Measurements from ENCODE around the gene FNTB. TPM values are rescaled to one million over a fixed set of nuclear protein-coding genes. Genes with fewer than 3 reads are reported as not detected.

FNTB gene
- polyA plus RNA-seq, 1 donor from 2014 or later, result 6.7 TPM

- no peak overlapping the region for H2AFZ ChIP-seq (ENCODE audit: low read depth, low read length)
- H3K27ac ChIP-seq (ENCODE audit: low read length), result no peak overlapping the region
- H3K9me2 ChIP-seq (ENCODE audit: insufficient read depth, low read length), result no peaks in the 10 kb centered on the region
- no peaks in the 10 kb centered on the region for H3K36me3 ChIP-seq (ENCODE audit: insufficient read depth, low read length)
- no peak overlapping the region for H3K4me3 ChIP-seq (ENCODE audit: low read length)
- H3F3A ChIP-seq (ENCODE audit: insufficient read depth, low read length, poor library complexity, severe bottlenecking), result no peaks in the 10 kb centered on the region
- no peaks in the 10 kb centered on the region for H3K79me2 ChIP-seq (replicated peaks; ENCODE audit: insufficient read depth, low read length)
- H3K9me3 ChIP-seq (ENCODE audit: low read length), result no peaks in the 10 kb centered on the region
- H3K9ac ChIP-seq (ENCODE audit: low read length), result no peak overlapping the region
- H3K4me2 ChIP-seq (ENCODE audit: low read length), result no peak overlapping the region
- H3K27me3 ChIP-seq (ENCODE audit: insufficient read depth, low read depth, low read length), result no peaks in the 10 kb centered on the region
- no peaks in the 10 kb centered on the region for H4K20me1 ChIP-seq (ENCODE audit: insufficient read depth)
- peak; percentile 28 for TF ChIP-seq CTCF (IDR thresholded peaks at IDR 0.05; ENCODE audit: poor library complexity, severe bottlenecking)
- TF ChIP-seq MXI1 (conservative IDR thresholded peaks at IDR 0.05; ENCODE audit: poor library complexity, severe bottlenecking), result no peak
- no peak for TF ChIP-seq EP300 (conservative IDR thresholded peaks at IDR 0.05; ENCODE audit: poor library complexity, severe bottlenecking)
- no peak for TF ChIP-seq EZH2 (IDR thresholded peaks at IDR 0.05; ENCODE audit: borderline replicate concordance, insufficient read depth, low read length, poor library complexity, severe bottlenecking)
- TF ChIP-seq SMC3 (conservative IDR thresholded peaks at IDR 0.05; ENCODE audit: poor library complexity), result no peak
- no peak for TF ChIP-seq POLR2AphosphoS5 (IDR thresholded peaks at IDR 0.05)
These were observed 48.9 kb upstream of the FNTB start for GRCh38 chr14:64937821-64938193.

DNA sequence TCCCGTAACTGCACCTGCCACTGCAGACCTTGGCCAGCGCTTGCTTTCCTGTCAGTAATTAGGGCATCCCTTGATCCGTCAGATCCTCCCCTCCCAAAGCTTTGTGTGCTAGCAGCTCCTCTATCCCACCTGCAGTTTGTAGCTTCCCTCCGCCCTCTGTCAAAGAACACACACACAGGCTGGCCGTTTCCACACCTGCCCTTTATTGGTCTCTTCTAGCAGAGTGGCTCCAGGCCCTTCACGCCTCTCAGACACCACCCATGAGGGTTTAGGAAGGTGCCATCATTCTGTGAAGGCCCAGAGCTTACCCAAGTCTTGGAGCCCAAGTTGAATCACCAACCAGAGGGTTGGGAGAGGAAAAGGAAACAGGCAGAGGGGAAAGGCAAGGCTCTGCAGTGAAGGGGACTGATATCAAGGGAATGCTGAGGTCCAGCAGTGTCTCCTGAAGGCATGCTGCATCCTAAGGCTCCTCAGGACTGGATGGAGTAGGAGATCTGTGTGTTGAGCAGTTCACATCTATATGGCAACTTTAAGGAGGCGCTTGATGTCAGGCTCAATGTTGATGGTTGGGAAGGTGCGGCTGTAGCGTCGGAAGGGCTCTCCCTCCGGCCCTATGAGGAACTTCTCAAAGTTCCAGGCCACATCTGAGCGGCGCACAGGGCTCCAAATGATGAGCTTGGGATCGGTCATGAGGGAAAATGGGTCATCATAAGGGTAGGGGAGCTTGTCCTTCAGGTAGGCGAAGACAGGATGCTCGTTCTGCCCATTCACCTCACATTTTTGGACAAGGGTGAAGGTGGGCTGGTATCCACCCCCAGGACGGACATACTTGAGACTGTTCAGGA is 47.5 kb upstream of the FNTB start:
- Histone ChIP-seq H3F3A (ENCODE audit: insufficient read depth, low read length, poor library complexity, severe bottlenecking) (no peaks in the 10 kb centered on the region), H3K9ac (ENCODE audit: low read length) (no peak overlapping the region), H2AFZ (ENCODE audit: low read depth, low read length) (no peak overlapping the region), H3K79me2 (replicated peaks; ENCODE audit: insufficient read depth, low read length) (no peaks in the 10 kb centered on the region), H3K9me3 (ENCODE audit: low read length) (no peaks in the 10 kb centered on the region), H3K27ac (ENCODE audit: low read length) (no peak overlapping the region), H4K20me1 (ENCODE audit: insufficient read depth) (no peaks in the 10 kb centered on the region), H3K27me3 (ENCODE audit: insufficient read depth, low read depth, low read length) (no peaks in the 10 kb centered on the region), H3K36me3 (ENCODE audit: insufficient read depth, low read length) (no peaks in the 10 kb centered on the region), H3K4me2 (ENCODE audit: low read length) (no peak overlapping the region), H3K9me2 (ENCODE audit: insufficient read depth, low read length) (no peaks in the 10 kb centered on the region), H3K4me3 (ENCODE audit: low read length) (no peak overlapping the region)
- TF ChIP-seq MXI1 (conservative IDR thresholded peaks at IDR 0.05; ENCODE audit: poor library complexity, severe bottlenecking) (no peak), TAF1 (IDR thresholded peaks at IDR 0.05; ENCODE audit: low read depth) (no peak), POLR2AphosphoS5 (IDR thresholded peaks at IDR 0.05) (no peak), RAD21 (conservative IDR thresholded peaks at IDR 0.05) (no peak), SMC3 (conservative IDR thresholded peaks at IDR 0.05; ENCODE audit: poor library complexity) (no peak), EZH2 (IDR thresholded peaks at IDR 0.05; ENCODE audit: borderline replicate concordance, insufficient read depth, low read length, poor library complexity, severe bottlenecking) (no peak), EP300 (conservative IDR thresholded peaks at IDR 0.05; ENCODE audit: poor library complexity, severe bottlenecking) (no peak), CTCF (IDR thresholded peaks at IDR 0.05; ENCODE audit: poor library complexity, severe bottlenecking) (no peak)
- TF ChIP-seq, protein P1, sequence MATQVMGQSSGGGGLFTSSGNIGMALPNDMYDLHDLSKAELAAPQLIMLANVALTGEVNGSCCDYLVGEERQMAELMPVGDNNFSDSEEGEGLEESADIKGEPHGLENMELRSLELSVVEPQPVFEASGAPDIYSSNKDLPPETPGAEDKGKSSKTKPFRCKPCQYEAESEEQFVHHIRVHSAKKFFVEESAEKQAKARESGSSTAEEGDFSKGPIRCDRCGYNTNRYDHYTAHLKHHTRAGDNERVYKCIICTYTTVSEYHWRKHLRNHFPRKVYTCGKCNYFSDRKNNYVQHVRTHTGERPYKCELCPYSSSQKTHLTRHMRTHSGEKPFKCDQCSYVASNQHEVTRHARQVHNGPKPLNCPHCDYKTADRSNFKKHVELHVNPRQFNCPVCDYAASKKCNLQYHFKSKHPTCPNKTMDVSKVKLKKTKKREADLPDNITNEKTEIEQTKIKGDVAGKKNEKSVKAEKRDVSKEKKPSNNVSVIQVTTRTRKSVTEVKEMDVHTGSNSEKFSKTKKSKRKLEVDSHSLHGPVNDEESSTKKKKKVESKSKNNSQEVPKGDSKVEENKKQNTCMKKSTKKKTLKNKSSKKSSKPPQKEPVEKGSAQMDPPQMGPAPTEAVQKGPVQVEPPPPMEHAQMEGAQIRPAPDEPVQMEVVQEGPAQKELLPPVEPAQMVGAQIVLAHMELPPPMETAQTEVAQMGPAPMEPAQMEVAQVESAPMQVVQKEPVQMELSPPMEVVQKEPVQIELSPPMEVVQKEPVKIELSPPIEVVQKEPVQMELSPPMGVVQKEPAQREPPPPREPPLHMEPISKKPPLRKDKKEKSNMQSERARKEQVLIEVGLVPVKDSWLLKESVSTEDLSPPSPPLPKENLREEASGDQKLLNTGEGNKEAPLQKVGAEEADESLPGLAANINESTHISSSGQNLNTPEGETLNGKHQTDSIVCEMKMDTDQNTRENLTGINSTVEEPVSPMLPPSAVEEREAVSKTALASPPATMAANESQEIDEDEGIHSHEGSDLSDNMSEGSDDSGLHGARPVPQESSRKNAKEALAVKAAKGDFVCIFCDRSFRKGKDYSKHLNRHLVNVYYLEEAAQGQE (IDR thresholded peaks at IDR 0.05; ENCODE audit: borderline replicate concordance), result no peak
